Measurements from ENCODE around the gene SAA4. TPM values are rescaled to one million over a fixed set of nuclear protein-coding genes. Genes with fewer than 3 reads are reported as not detected.

Gene SAA4
- total and polyA plus RNA-seq, 2 of the 8 experiments (the other 6 are each of a cell fraction or from before 2014, with no cell fraction given), result not detected

DNA sequence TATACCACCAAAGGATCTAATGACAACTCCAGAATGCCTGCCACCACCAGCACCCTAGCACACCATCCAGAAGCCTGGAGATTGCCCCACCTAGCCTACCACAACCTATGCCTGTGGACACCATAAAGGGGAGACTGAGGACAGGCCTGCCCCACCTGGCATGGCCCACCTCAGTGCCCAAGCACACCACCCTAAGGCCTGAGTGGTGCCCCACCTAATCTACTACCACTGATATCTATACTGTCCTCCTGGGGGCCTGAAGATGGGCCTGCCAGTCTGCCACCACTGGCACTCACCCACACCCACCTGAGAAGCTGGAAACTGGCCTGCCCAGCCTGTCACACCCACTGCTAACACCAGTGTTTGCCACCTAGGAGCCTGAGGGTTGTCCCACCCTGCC lies 31.8 kb downstream of the SAA4 start:
- Histone ChIP-seq H3K36me3 (ENCODE audit: control insufficient read depth in 2 of 4, insufficient read depth in 4 of 4, low read length in 3 of 4) (no peaks in the 10 kb centered on the region), H2BK20ac (ENCODE audit: low read length) (no peak overlapping the region), H2BK15ac (ENCODE audit: low read length) (no peak overlapping the region), H2AK5ac (ENCODE audit: low read depth, low read length) (no peak overlapping the region), H3K4me3 (ENCODE audit: extremely low read depth in 1 of 4, insufficient read depth in 2 of 4, low read depth in 3 of 4, low read length in 4 of 4) (no peak overlapping the region), H3K27ac (ENCODE audit: low read depth, low read length) (no peak overlapping the region), H3K14ac (ENCODE audit: insufficient read length) (no peak overlapping the region), H4K91ac (replicated peaks; ENCODE audit: insufficient read length, low read length) (no peak overlapping the region), H3K56ac (replicated peaks; ENCODE audit: insufficient read length, low read depth, low read length) (no peak overlapping the region), H3K79me2 (ENCODE audit: control insufficient read depth in 1 of 2, insufficient read depth in 2 of 2, low read length in 2 of 2) (no peaks in the 10 kb centered on the region), H3K27me3 (replicated peaks in 1 of 4; ENCODE audit: control insufficient read depth in 3 of 4, extremely low read depth in 1 of 4, insufficient read depth in 3 of 4, low read length in 3 of 4) (no peaks in the 10 kb centered on the region), H3K18ac (ENCODE audit: extremely low read depth, low read length) (no peak overlapping the region), H3K4ac (replicated peaks; ENCODE audit: insufficient read length, low read depth, low read length) (no peak overlapping the region), H3K4me1 (replicated peaks in 1 of 4; ENCODE audit: control insufficient read depth in 3 of 4, insufficient read depth in 4 of 4, low read length in 3 of 4) (no peaks in the 10 kb centered on the region), H3K23ac (ENCODE audit: insufficient read length) (no peak overlapping the region), H3K23me2 (ENCODE audit: low read depth, low read length) (no peaks in the 10 kb centered on the region), H2BK12ac (ENCODE audit: low read depth, low read length) (no peak overlapping the region), H3K4me2 (ENCODE audit: insufficient read depth in 1 of 2, low read depth in 2 of 2, low read length in 2 of 2) (no peak overlapping the region), H3K79me1 (ENCODE audit: low read depth, low read length) (no peaks in the 10 kb centered on the region), H4K5ac (ENCODE audit: insufficient read length, low read depth, low read length) (no peak overlapping the region), H2AFZ (ENCODE audit: low read length) (no peak overlapping the region), H2BK120ac (replicated peaks; ENCODE audit: low read depth, low read length) (no peak overlapping the region), H4K8ac (ENCODE audit: extremely low read depth, insufficient read depth, low read length) (no peak overlapping the region), H3K9ac (replicated peaks in 1 of 4; ENCODE audit: extremely low read depth in 1 of 4, low read depth in 3 of 4, low read length in 3 of 4) (no peak overlapping the region), H4K20me1 (replicated peaks in 1 of 2; ENCODE audit: control insufficient read depth in 1 of 2, insufficient read depth in 2 of 2, low read length in 2 of 2) (no peaks in the 10 kb centered on the region), H2BK5ac (ENCODE audit: low read depth, low read length) (no peak overlapping the region), H3K9me3 (ENCODE audit: insufficient read depth in 2 of 2, low read depth in 1 of 2, low read length in 1 of 2) (no peaks in the 10 kb centered on the region)
- TF ChIP-seq SP2 (IDR thresholded peaks at IDR 0.05; ENCODE audit: low read length) (no peak), JUN (IDR thresholded peaks at IDR 0.05; ENCODE audit: low read depth, low read length) (no peak), JUND (IDR thresholded peaks at IDR 0.05; ENCODE audit: low read length) (no peak), SUZ12 (IDR thresholded peaks at IDR 0.05; ENCODE audit: low read length) (no peak)
- TF ChIP-seq, protein P1, sequence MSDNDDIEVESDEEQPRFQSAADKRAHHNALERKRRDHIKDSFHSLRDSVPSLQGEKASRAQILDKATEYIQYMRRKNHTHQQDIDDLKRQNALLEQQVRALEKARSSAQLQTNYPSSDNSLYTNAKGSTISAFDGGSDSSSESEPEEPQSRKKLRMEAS (IDR thresholded peaks at IDR 0.05), result no peak
- TF ChIP-seq, protein P2, sequence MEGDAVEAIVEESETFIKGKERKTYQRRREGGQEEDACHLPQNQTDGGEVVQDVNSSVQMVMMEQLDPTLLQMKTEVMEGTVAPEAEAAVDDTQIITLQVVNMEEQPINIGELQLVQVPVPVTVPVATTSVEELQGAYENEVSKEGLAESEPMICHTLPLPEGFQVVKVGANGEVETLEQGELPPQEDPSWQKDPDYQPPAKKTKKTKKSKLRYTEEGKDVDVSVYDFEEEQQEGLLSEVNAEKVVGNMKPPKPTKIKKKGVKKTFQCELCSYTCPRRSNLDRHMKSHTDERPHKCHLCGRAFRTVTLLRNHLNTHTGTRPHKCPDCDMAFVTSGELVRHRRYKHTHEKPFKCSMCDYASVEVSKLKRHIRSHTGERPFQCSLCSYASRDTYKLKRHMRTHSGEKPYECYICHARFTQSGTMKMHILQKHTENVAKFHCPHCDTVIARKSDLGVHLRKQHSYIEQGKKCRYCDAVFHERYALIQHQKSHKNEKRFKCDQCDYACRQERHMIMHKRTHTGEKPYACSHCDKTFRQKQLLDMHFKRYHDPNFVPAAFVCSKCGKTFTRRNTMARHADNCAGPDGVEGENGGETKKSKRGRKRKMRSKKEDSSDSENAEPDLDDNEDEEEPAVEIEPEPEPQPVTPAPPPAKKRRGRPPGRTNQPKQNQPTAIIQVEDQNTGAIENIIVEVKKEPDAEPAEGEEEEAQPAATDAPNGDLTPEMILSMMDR (IDR thresholded peaks at IDR 0.05; ENCODE audit: control extremely low read depth in 1 of 3, insufficient read depth in 1 of 3, low read depth in 1 of 3, low read length in 3 of 3), result no peak
- TF ChIP-seq, protein P3, sequence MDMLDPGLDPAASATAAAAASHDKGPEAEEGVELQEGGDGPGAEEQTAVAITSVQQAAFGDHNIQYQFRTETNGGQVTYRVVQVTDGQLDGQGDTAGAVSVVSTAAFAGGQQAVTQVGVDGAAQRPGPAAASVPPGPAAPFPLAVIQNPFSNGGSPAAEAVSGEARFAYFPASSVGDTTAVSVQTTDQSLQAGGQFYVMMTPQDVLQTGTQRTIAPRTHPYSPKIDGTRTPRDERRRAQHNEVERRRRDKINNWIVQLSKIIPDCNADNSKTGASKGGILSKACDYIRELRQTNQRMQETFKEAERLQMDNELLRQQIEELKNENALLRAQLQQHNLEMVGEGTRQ (IDR thresholded peaks at IDR 0.05; ENCODE audit: low read length), result no peak
- TF ChIP-seq, protein P4, sequence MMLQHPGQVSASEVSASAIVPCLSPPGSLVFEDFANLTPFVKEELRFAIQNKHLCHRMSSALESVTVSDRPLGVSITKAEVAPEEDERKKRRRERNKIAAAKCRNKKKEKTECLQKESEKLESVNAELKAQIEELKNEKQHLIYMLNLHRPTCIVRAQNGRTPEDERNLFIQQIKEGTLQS (IDR thresholded peaks at IDR 0.05; ENCODE audit: insufficient read depth, low read depth, low read length), result no peak
- DNase-seq (ENCODE audit: low read depth in 1 of 2, low spot score in 2 of 2), result no peak
- POLR2A ChIA-PET (ENCODE audit: partially characterized antibody), result no interaction called here
- CTCF ChIA-PET (ENCODE audit: partially characterized antibody), result interaction anchor here (0.9 to 2.7 kb wide), 20 partner anchors 10 to 447 kb away, joined by 3 to 55 read pairs (median 8); partner anchors contain the start of genes MRGPRX4 and SAA1
- no peak for FAIRE-seq
